KMS-11 (cell line): ENCODE data around the gene MAPKBP1.

Experiments used
- H2AFZ ChIP-seq: fragments of 200-600 bp; sonication (generic); 2 replicates; pipeline ENCODE4 v1.6.1; 2016; ENCODE audit warnings: antibody characterized with exemption, mixed run types, low read depth
- H3K27ac ChIP-seq: fragments of 200-600 bp; sonication (generic); 2 replicates; pipeline ENCODE4 v1.6.1; 2016; ENCODE audit warnings: mild to moderate bottlenecking, mixed run types
- H3K27me3 ChIP-seq: fragments of 200-600 bp; sonication (generic); 2 replicates; pipeline ENCODE4 v1.6.1; 2017; ENCODE audit warnings: mild to moderate bottlenecking, low read depth, mixed run types, moderate library complexity; ENCODE audit not compliant: insufficient read depth
- H3K36me3 ChIP-seq: fragments of 200-600 bp; sonication (generic); 2 replicates; pipeline ENCODE4 v1.6.1; 2017; ENCODE audit warnings: mild to moderate bottlenecking, mixed run types; ENCODE audit not compliant: insufficient read depth
- H3K4me1 ChIP-seq: fragments of 200-600 bp; sonication (generic); 2 replicates; pipeline ENCODE4 v1.6.1; 2016; ENCODE audit warnings: mild to moderate bottlenecking, low read depth, mixed run types; ENCODE audit not compliant: poor library complexity, severe bottlenecking
- H3K4me2 ChIP-seq: fragments of 200-600 bp; sonication (generic); 2 replicates; pipeline ENCODE4 v1.7.0; 2016; ENCODE audit warnings: mild to moderate bottlenecking, mixed run types
- H3K4me3 ChIP-seq: fragments of 200-600 bp; sonication (generic); IDR thresholded peaks from 2 replicates; pipeline ENCODE4 v1.6.1; 2017; ENCODE audit warnings: low read depth, low read length, mixed read lengths; ENCODE audit not compliant: insufficient read depth
- H3K79me2 ChIP-seq: fragments of 200-600 bp; sonication (generic); 2 replicates; pipeline ENCODE4 v1.6.1; 2016; ENCODE audit warnings: low read depth, mixed run types; ENCODE audit not compliant: insufficient read depth
- H3K9ac ChIP-seq: fragments of 200-600 bp; sonication (generic); 2 replicates; pipeline ENCODE4 v1.6.1; 2016; ENCODE audit warnings: mild to moderate bottlenecking, mixed run types
- H4K20me1 ChIP-seq: fragments of 200-600 bp; sonication (generic); 2 replicates; pipeline ENCODE4 v1.6.1; 2016; ENCODE audit warnings: mild to moderate bottlenecking, mixed run types; ENCODE audit not compliant: insufficient read depth
- CTCF ChIP-seq: fragments of 200-600 bp; sonication (generic); conservative IDR thresholded peaks from 2 replicates; pipeline ENCODE4 v1.6.1; 2017; ENCODE audit warnings: low read depth, mild to moderate bottlenecking, antibody characterized with exemption, low read length, moderate library complexity, mixed read lengths

The MAPKBP1 gene

GRCh38 chr15:41848631-41849030 is 74.3 kb downstream of the MAPKBP1 start:
- Histone ChIP-seq H3K4me1 (no peaks in the 10 kb centered on the region), H3K4me2 (no peak overlapping the region), H2AFZ (no peak overlapping the region), H4K20me1 (no peaks in the 10 kb centered on the region), H3K27ac (no peak overlapping the region), H3K4me3 (no peak overlapping the region), H3K36me3 (no peaks in the 10 kb centered on the region), H3K9ac (no peak overlapping the region), H3K27me3 (no peaks in the 10 kb centered on the region), H3K79me2 (no peaks in the 10 kb centered on the region)
- no peak for TF ChIP-seq CTCF

- Histone ChIP-seq H3K27me3 (no peaks in the 10 kb centered on the region), H2AFZ (no peak overlapping the region), H3K4me3 (no peak overlapping the region), H3K79me2 (no peaks in the 10 kb centered on the region), H3K4me2 (no peak overlapping the region), H3K4me1 (no peaks in the 10 kb centered on the region), H3K27ac (no peak overlapping the region), H3K9ac (no peak overlapping the region), H3K36me3 (no peaks in the 10 kb centered on the region), H4K20me1 (no peaks in the 10 kb centered on the region)
- no peak for TF ChIP-seq CTCF
Measured at GRCh38 chr15:41849204-41849603, 74.9 kb downstream of the MAPKBP1 start.

DNA sequence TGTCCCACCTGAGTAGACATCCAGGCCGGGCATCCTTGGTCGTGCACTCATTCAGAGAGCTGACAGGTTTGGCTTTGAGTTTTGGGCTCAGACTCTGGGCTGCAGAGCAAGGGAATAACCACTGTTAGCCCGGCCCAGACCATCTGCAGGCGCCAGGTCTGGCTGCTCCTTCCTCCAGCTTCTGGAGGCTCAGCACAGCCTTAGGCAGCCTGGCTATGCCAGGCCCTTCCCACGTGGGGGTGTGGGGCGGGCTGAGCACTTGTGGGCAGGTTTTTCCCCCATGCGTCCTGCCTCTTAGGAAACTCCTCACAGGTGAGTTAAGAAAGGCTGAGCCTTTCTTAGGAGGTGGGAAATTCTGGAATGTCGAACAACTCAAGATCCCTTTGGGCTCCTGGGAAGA is 75.6 kb downstream of the MAPKBP1 start:
- no peak overlapping the region for H3K4me2 ChIP-seq
- no peaks in the 10 kb centered on the region for H3K27me3 ChIP-seq
- no peaks in the 10 kb centered on the region for H3K36me3 ChIP-seq
- H3K4me1 ChIP-seq, result no peaks in the 10 kb centered on the region
- no peaks in the 10 kb centered on the region for H3K79me2 ChIP-seq
- no peak for TF ChIP-seq CTCF
- H3K4me3 ChIP-seq, result no peak overlapping the region
- no peaks in the 10 kb centered on the region for H4K20me1 ChIP-seq
- H2AFZ ChIP-seq, result no peak overlapping the region
- H3K9ac ChIP-seq, result no peak overlapping the region
- no peak overlapping the region for H3K27ac ChIP-seq

DNA sequence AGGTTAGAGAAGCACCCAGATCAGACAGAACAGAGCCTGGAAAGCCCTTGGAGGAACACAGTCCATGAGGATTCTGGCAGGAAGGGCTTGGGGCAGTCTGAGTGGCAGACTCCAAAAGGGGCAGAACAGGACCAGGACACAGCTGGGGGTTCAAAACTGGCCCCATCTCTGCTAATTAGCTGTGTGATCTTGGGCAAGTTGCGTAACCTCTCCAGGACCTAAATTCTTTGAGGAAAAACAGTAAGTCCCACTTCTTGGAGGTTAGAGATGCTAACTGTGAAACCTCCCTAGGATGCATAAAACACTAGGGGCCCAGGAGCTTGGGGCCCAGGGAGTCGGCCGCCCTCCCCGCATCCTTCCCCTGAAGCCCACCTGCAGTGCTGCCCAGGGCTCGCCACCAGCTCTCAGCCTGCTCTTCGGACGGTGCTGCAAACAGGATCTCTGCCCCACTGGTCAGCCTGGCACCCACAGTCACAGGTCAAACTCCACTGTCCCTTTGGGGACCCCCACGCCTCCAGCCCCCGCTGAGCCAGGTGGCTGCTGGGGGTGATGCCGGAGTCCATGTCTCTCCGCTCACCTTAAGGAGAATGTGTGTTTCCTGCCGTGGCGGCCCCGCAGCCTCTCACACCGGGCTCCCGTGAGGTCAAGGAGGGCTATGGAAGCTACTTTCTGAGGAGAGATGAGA is 76.3 kb downstream of the MAPKBP1 start:
- Histone ChIP-seq H3K27me3 (no peaks in the 10 kb centered on the region), H3K27ac (no peak overlapping the region), H3K36me3 (no peaks in the 10 kb centered on the region), H4K20me1 (no peaks in the 10 kb centered on the region), H3K9ac (no peak overlapping the region), H3K4me1 (no peaks in the 10 kb centered on the region), H3K79me2 (no peaks in the 10 kb centered on the region), H3K4me3 (no peak overlapping the region), H3K4me2 (no peak overlapping the region), H2AFZ (no peak overlapping the region)
- no peak for TF ChIP-seq CTCF
